Activated CD8-positive, alpha-beta memory T cell treated with anti-CD3 and anti-CD28 coated beads, Interleukin-2, amount 50 U/mL, for 24 hours (primary cell): ENCODE results near the gene SLC18A3.

Source experiments
- DNase-seq: peaks from one replicate; pipeline ENCODE4 v3.0.0-alpha.2; 2020; ENCODE audit errors: extremely low read depth

SLC18A3 gene

GRCh38 chr10:49627644-49628247, 17.6 kb downstream of the SLC18A3 start:
- DNase-seq: no peak

- no peak for DNase-seq
These were observed 18.5 kb downstream of the SLC18A3 start for GRCh38 chr10:49628599-49628998.

- DNase-seq: no peak
These were observed 19.3 kb downstream of the SLC18A3 start for GRCh38 chr10:49629431-49629881.

- DNase-seq: no peak
These were observed 21.9 kb downstream of the SLC18A3 start for GRCh38 chr10:49631975-49632374.

GRCh38 chr10:49632406-49633317, 22.6 kb downstream of the SLC18A3 start:
- no peak for DNase-seq

- no peak for DNase-seq
These were observed 23.4 kb downstream of the SLC18A3 start for GRCh38 chr10:49633327-49634068.

- DNase-seq: no peak
These were observed 24.1 kb downstream of the SLC18A3 start for GRCh38 chr10:49634069-49634660.

- DNase-seq: no peak
These were observed 32.2 kb downstream of the SLC18A3 start for GRCh38 chr10:49642311-49642710.

GRCh38 chr10:49643241-49644034, 33.3 kb downstream of the SLC18A3 start:
- no peak for DNase-seq

- no peak for DNase-seq
These were observed 34.0 kb downstream of the SLC18A3 start for GRCh38 chr10:49644035-49644646.

GRCh38 chr10:49645417-49645816, 35.3 kb downstream of the SLC18A3 start:
- no peak for DNase-seq

- DNase-seq: no peak
These were observed 36.1 kb downstream of the SLC18A3 start for GRCh38 chr10:49645871-49646870.

GRCh38 chr10:49647554-49647953, 37.4 kb downstream of the SLC18A3 start:
- no peak for DNase-seq

GRCh38 chr10:49647985-49648795, 38.1 kb downstream of the SLC18A3 start:
- DNase-seq: no peak

- no peak for DNase-seq
These were observed 39.2 kb downstream of the SLC18A3 start for GRCh38 chr10:49649294-49649693.

GRCh38 chr10:49649936-49650723, 40.0 kb downstream of the SLC18A3 start:
- no peak for DNase-seq

GRCh38 chr10:49650724-49651034, 40.6 kb downstream of the SLC18A3 start:
- no peak for DNase-seq
